Neural cell (in vitro differentiated cells): ENCODE measurements around the gene NSDHL. TPM values are rescaled to one million over a fixed set of nuclear protein-coding genes. Genes with fewer than 3 reads are reported as not detected.

Source experiments
- H2AFZ ChIP-seq: fragments of 200-600, 300-800 bp; sonication (generic), shearing (Covaris generic); 2 replicates; pipeline ENCODE4 v1.6.0; 2014; ENCODE audit warnings: low read depth, mild to moderate bottlenecking, antibody characterized with exemption, low read length, moderate library complexity
- H3F3A ChIP-seq: fragments of 200-600 bp; shearing (Covaris generic); 2 replicates; pipeline ENCODE4 v1.6.1; 2016; ENCODE audit warnings: mild to moderate bottlenecking, moderate library complexity, mixed read lengths, antibody characterized with exemption, low read length; ENCODE audit not compliant: insufficient read depth, poor library complexity, severe bottlenecking
- H3K27ac ChIP-seq: fragments of 200-600, 300-800 bp; sonication (generic), shearing (Covaris generic); 2 replicates; pipeline ENCODE4 v1.5.1; 2014; ENCODE audit warnings: mild to moderate bottlenecking, low read length, moderate library complexity
- H3K27me3 ChIP-seq: fragments of 300-800, 200-600 bp; sonication (generic), shearing (Covaris generic); 2 replicates; pipeline ENCODE4 v1.6.0; 2014; ENCODE audit warnings: mild to moderate bottlenecking, low read depth, low read length, moderate library complexity; ENCODE audit not compliant: insufficient read depth
- H3K36me3 ChIP-seq: fragments of 300-800, 200-600 bp; sonication (generic), shearing (Covaris generic); 2 replicates; pipeline ENCODE4 v1.5.1; 2014; ENCODE audit warnings: mild to moderate bottlenecking, antibody characterized with exemption, low read length, moderate library complexity; ENCODE audit not compliant: insufficient read depth
- H3K4me2 ChIP-seq: fragments of 300-800, 200-600 bp; sonication (generic), shearing (Covaris generic); 2 replicates; pipeline ENCODE4 v1.6.0; 2014; ENCODE audit warnings: mild to moderate bottlenecking, low read length
- H3K4me3 ChIP-seq: fragments of 300-800, 200-600 bp; sonication (generic), shearing (Covaris generic); 2 replicates; pipeline ENCODE4 v1.5.1; 2014; ENCODE audit warnings: mild to moderate bottlenecking, low read length, moderate library complexity
- H3K79me2 ChIP-seq: fragments of 200-600 bp; shearing (Covaris generic); replicated peaks from 2 replicates; pipeline ENCODE4 v1.6.0; 2014; ENCODE audit warnings: mild to moderate bottlenecking, low read length, moderate library complexity; ENCODE audit not compliant: insufficient read depth
- H3K9ac ChIP-seq: fragments of 300-800, 200-600 bp; sonication (generic), shearing (Covaris generic); 2 replicates; pipeline ENCODE4 v1.6.1; 2016; ENCODE audit warnings: mild to moderate bottlenecking, low read length, mixed read lengths
- H3K9me2 ChIP-seq: fragments of 200-600 bp; shearing (Covaris generic); 2 replicates; pipeline ENCODE4 v1.6.1; 2016; ENCODE audit warnings: mild to moderate bottlenecking, low read length, mixed read lengths; ENCODE audit not compliant: insufficient read depth
- H3K9me3 ChIP-seq: fragments of 200-600, 300-800 bp; sonication (generic), shearing (Covaris generic); 2 replicates; pipeline ENCODE4 v1.6.1; 2016; ENCODE audit warnings: mild to moderate bottlenecking, mixed run types, low read length, moderate library complexity, mixed read lengths
- H4K20me1 ChIP-seq: fragments of 200-600 bp; shearing (Covaris generic); 2 replicates; pipeline ENCODE4 v1.6.1; 2016; ENCODE audit warnings: mild to moderate bottlenecking, mixed run types; ENCODE audit not compliant: insufficient read depth
- EP300 ChIP-seq: fragments of 450-650 bp; conservative IDR thresholded peaks from 2 replicates; pipeline ENCODE4 v1.6.1; 2014; ENCODE audit warnings: antibody characterized with exemption, mild to moderate bottlenecking, moderate library complexity; ENCODE audit not compliant: poor library complexity, severe bottlenecking
- EZH2 ChIP-seq: fragments of 200-600, 300-800 bp; shearing (Covaris generic), sonication (generic); IDR thresholded peaks from 2 replicates; pipeline ENCODE4 v1.6.1; 2014; ENCODE audit warnings: antibody characterized with exemption, low read length, borderline replicate concordance, mild to moderate bottlenecking; ENCODE audit not compliant: insufficient read depth, poor library complexity, severe bottlenecking
- MXI1 ChIP-seq: fragments of 450-650 bp; conservative IDR thresholded peaks from 2 replicates; pipeline ENCODE4 v1.6.1; 2014; ENCODE audit warnings: antibody characterized with exemption, mild to moderate bottlenecking; ENCODE audit not compliant: poor library complexity, severe bottlenecking
- POLR2AphosphoS5 ChIP-seq: IDR thresholded peaks from 2 replicates; pipeline ENCODE4 v1.6.1; 2012
- RAD21 ChIP-seq: fragments of 450-650 bp; conservative IDR thresholded peaks from 2 replicates; pipeline ENCODE4 v1.6.1; 2014; ENCODE audit warnings: antibody characterized with exemption, mild to moderate bottlenecking, moderate library complexity
- SMC3 ChIP-seq: fragments of 450-650 bp; conservative IDR thresholded peaks from 2 replicates; pipeline ENCODE4 v1.6.1; 2014; ENCODE audit warnings: antibody characterized with exemption, mild to moderate bottlenecking, moderate library complexity; ENCODE audit not compliant: poor library complexity
- TAF1 ChIP-seq: IDR thresholded peaks from 2 replicates; pipeline ENCODE4 v1.6.1; 2012; ENCODE audit warnings: low read depth
- polyA plus RNA-seq: library from polyadenylated mRNA; depleted of rRNA; stranded (reverse); fragments of >200 nt; gene quantifications from 2 replicates; pipeline ENCODE4 v1.2.3, GENCODE V29; 2014
- TF ChIP-seq, protein P1 (sequence below): fragments of 450-650 bp; IDR thresholded peaks from 2 replicates; pipeline ENCODE4 v1.5.1; 2014; ENCODE audit warnings: antibody characterized with exemption, mild to moderate bottlenecking, moderate library complexity; ENCODE audit not compliant: poor library complexity, severe bottlenecking
- TF ChIP-seq, protein P2 (sequence below): IDR thresholded peaks from 2 replicates; pipeline ENCODE4 v1.6.1; 2012; ENCODE audit warnings: borderline replicate concordance

Gene NSDHL
- polyA plus RNA-seq, 1 donor from 2014 or later: 18.4 TPM

DNA sequence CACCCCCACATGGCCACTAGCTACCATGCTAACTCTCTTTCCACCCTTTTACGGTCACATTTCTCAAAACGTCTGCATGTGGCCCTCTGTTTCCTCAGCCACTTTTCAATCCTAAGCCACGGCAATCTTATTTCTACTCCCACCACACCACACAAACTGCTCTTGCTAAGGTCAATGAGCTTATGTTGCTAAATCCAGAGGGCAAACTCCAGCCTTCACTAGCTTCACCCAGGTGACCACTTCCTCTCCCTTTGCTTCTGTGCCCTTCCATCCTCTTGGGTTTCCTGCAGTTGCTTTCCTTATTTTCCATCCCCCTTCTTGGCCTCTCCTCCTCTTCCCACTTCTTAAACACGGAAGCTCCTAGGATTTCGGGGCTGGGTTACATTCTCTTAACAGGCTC, 16.8 kb upstream of the NSDHL start:
- H2AFZ ChIP-seq: no peak overlapping the region
- no peaks in the 10 kb centered on the region for H3K9me3 ChIP-seq
- H3K4me2 ChIP-seq: no peak overlapping the region
- H3K36me3 ChIP-seq: no peaks in the 10 kb centered on the region
- TF ChIP-seq TAF1 (no peak), EZH2 (no peak), SMC3 (no peak), RAD21 (no peak), EP300 (no peak), MXI1 (no peak), POLR2AphosphoS5 (no peak)
- TF ChIP-seq, protein P1, sequence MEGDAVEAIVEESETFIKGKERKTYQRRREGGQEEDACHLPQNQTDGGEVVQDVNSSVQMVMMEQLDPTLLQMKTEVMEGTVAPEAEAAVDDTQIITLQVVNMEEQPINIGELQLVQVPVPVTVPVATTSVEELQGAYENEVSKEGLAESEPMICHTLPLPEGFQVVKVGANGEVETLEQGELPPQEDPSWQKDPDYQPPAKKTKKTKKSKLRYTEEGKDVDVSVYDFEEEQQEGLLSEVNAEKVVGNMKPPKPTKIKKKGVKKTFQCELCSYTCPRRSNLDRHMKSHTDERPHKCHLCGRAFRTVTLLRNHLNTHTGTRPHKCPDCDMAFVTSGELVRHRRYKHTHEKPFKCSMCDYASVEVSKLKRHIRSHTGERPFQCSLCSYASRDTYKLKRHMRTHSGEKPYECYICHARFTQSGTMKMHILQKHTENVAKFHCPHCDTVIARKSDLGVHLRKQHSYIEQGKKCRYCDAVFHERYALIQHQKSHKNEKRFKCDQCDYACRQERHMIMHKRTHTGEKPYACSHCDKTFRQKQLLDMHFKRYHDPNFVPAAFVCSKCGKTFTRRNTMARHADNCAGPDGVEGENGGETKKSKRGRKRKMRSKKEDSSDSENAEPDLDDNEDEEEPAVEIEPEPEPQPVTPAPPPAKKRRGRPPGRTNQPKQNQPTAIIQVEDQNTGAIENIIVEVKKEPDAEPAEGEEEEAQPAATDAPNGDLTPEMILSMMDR: no peak
- TF ChIP-seq, protein P2, sequence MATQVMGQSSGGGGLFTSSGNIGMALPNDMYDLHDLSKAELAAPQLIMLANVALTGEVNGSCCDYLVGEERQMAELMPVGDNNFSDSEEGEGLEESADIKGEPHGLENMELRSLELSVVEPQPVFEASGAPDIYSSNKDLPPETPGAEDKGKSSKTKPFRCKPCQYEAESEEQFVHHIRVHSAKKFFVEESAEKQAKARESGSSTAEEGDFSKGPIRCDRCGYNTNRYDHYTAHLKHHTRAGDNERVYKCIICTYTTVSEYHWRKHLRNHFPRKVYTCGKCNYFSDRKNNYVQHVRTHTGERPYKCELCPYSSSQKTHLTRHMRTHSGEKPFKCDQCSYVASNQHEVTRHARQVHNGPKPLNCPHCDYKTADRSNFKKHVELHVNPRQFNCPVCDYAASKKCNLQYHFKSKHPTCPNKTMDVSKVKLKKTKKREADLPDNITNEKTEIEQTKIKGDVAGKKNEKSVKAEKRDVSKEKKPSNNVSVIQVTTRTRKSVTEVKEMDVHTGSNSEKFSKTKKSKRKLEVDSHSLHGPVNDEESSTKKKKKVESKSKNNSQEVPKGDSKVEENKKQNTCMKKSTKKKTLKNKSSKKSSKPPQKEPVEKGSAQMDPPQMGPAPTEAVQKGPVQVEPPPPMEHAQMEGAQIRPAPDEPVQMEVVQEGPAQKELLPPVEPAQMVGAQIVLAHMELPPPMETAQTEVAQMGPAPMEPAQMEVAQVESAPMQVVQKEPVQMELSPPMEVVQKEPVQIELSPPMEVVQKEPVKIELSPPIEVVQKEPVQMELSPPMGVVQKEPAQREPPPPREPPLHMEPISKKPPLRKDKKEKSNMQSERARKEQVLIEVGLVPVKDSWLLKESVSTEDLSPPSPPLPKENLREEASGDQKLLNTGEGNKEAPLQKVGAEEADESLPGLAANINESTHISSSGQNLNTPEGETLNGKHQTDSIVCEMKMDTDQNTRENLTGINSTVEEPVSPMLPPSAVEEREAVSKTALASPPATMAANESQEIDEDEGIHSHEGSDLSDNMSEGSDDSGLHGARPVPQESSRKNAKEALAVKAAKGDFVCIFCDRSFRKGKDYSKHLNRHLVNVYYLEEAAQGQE: no peak
- H3K4me3 ChIP-seq: no peak overlapping the region
- H3K27ac ChIP-seq: no peak overlapping the region
- no peak overlapping the region for H3K9ac ChIP-seq
- H4K20me1 ChIP-seq: no peaks in the 10 kb centered on the region
- H3K9me2 ChIP-seq: no peaks in the 10 kb centered on the region
- H3K27me3 ChIP-seq: no peaks in the 10 kb centered on the region
- H3F3A ChIP-seq: no peaks in the 10 kb centered on the region
- H3K79me2 ChIP-seq: no peaks in the 10 kb centered on the region

DNA sequence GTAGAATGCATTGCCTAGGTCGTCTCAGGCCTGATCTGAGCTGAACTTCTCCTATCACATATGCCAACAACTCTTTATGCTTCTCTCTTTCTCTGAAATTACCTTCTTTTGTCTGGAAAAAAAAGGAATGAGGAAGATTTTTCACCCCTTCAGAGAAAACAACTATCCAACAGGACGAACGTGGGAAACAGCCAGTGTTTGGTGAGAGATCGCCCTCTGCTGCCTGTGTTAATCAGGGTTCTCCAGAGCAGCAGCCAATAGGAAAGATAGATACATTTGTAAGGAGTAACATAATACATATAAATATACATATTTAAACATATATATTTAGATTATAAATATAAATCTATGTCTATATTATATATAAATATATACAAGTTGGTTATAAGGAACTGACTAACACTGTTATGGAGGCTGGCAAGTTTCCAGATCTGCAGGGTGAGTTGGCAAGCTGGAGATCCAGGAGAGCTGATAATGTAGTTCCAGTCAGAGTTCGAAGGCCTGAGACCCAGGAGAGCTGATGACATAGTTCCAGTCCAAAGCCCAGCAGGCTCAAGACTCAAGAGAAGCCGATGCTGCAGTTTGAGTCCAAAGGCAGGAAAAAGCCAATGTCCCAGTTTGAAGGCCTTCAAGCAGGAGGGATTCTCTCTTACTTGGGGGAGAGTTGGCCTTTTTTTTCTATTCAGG, 13.6 kb upstream of the NSDHL start:
- TF ChIP-seq EP300 (no peak), POLR2AphosphoS5 (no peak), TAF1 (no peak), EZH2 (no peak), MXI1 (no peak), SMC3 (peak; percentile 81), RAD21 (peak; percentile 78)
- TF ChIP-seq, protein P2: no peak
- TF ChIP-seq, protein P1: peak; percentile 64
- Histone ChIP-seq H3K36me3 (no peaks in the 10 kb centered on the region), H3K9ac (no peak overlapping the region), H2AFZ (no peak overlapping the region), H3K27me3 (no peaks in the 10 kb centered on the region), H4K20me1 (no peaks in the 10 kb centered on the region), H3F3A (no peaks in the 10 kb centered on the region), H3K9me3 (no peaks in the 10 kb centered on the region), H3K27ac (no peak overlapping the region), H3K4me2 (no peak overlapping the region), H3K79me2 (no peaks in the 10 kb centered on the region), H3K4me3 (no peak overlapping the region), H3K9me2 (no peaks in the 10 kb centered on the region)
